ENCODE data around the gene CTNNA3.
"Not testable (repeated sequence)": the region's sequence is repeated elsewhere in the genome, so short reads cannot be mapped to it uniquely, and the experiment has no call there.

Gene CTNNA3

DNA sequence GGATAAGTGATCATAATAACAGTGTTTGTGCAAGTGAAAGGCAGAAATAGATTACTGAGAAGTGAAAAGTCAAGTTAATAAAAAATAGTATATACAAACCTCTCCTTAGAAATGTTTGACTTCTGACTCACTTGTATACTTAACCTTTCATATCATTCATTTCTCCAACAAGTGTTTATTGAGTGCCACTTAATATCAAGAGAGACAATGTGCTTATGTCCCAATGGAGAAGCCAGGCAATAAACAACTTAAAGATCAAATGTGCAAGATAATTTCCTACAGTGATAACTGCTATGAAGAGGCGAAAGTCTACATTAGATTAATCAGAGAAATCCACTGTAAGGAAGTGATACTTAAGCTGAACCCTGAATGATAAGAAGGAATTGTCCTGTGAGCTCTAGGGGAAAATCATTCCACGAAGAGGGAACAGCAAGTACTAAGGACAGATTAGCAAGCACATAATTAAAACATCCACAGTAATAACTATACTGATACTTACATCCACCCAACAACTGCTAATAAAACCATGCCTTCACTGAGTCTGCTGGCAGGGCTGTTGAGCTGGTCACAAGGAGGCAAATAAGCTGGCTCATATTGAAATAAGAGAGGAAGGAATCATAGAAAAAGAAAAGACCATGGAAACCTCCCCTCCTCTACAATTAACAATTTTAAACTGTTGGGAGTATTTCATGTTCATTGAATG, 203.5 kb downstream of the CTNNA3 start:
- DNase-seq: no peak

DNA sequence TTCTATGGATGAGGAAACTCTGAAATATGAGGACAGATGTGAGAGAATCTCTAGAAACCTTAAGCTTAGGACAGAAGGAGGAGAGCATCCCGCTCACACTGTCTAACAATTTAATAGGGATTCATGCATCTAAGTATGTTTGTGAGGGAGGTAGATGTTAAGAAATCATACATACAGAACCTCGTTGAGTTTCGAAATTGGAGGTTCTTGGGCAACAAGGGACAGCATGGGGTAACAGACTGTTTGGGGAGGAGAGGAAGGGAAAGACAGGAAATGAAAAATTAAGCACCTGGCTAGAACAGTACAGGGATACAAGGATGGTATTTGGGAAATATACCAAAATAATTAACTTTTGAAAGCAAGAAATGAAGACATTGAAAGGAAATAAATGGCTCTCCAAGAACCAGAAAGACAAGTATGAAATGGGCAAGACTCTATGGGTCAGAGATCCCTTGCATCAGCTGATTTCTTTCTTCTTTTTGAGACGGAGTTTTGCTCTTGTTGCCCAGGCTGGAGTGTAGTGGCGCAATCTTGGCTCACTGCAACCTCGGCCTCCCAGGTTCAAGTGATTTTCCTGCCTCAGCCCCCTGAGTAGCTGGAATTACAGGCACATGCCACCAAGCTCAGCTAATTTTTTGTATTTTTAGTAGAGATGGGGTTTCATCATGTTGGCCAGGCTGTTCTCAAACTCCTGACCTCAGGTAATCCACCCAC, 207.9 kb downstream of the CTNNA3 start:
- DNase-seq: no peak

- DNase-seq: no peak
Measured at GRCh38 chr10:67487199-67487598, 208.8 kb downstream of the CTNNA3 start.

DNA sequence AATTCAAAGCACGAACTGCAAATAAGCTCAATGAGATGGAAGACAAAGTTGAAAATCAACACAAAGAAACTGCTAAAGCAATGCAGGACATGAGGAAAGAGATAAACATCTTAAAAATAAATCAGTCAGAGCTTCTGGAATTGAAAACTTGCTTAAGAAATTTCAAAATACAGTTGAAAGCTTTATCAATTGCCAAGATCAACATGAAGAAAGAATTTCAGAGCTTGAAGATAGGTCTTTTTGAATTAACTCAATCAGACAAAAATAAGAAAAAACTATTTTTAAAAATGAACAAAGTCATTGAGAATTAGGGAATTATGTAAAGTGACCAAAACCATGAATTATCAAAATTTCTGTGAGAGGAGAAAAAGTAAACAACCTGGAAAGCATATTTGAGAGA, 218.1 kb downstream of the CTNNA3 start:
- no peak for DNase-seq

- DNase-seq: no peak
Measured at GRCh38 chr10:67476201-67476600, 219.8 kb downstream of the CTNNA3 start.

DNA sequence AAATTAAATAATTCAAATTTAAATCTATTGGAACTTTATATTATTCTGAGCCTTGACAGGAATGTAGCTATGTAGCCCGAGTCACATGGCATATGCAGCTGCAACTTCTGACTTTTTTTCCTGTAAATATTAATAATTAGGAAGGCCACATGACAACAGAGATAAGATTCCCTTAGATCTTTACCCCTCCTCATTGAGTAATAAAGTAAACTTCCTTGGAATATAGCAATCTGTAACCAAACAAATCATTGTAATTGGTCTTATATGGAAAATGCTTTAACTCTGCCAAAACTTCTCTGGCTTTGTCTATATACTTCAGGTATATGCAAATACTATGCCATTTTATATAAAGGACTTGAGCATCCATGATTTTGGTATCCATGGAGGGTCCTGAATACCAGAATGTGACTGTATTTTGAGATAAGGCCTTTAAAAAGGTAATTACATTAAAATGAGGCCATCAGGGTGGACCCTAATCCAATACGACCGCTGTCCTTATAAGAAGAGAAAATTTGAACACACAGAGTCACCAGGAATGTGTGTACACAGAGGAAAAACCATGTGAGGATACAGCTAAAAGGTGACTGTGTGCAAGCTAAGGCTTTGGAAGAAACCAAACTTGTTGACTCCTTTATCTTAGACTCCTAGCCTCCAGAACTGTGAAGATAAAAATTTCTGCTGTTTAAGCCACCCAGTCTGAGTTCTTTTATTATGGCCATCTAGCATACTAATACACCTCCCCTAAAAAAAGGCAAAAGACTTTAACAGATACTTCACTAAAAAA, 222.0 kb downstream of the CTNNA3 start:
- no peak for DNase-seq

GRCh38 chr10:67471022-67471421, 225.0 kb downstream of the CTNNA3 start:
- DNase-seq: no peak

DNA sequence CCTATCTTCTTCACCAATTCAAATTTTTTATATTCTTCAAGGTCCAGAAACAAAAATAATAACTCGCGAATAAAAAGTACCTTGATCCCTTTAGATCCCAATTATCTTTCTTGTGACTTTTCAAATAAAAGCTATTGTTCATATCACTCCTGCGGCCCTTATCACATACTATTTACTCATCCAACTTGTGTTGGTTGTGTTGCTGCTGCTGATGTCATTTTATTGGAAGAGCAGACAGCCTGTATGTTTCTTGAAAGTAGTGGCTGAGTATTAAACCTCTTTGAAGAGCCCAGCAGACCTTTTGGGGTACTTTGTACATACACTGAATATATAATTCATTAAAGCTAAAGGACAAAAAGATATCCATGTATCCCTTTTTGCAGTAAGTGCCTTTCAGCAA, 231.7 kb downstream of the CTNNA3 start:
- no peak for DNase-seq

DNA sequence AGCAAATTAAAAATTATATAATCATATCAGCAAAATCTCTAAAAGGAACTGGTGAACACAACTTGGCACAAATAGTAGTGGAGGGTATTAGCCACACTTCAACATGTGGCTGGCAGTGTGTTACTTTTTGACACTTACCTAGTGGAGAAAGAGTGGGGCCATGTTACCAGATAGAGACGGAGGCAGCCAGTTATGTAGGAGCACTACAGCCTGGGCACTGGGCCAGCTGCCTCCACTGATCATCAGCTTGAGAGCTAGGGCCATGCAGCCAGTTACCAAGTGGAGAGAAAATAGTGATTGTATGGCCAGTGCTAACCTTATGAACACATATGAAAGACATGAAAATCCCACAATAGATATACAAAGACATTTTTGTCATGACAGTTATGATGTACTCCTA, 243.1 kb downstream of the CTNNA3 start:
- no peak for DNase-seq

DNA sequence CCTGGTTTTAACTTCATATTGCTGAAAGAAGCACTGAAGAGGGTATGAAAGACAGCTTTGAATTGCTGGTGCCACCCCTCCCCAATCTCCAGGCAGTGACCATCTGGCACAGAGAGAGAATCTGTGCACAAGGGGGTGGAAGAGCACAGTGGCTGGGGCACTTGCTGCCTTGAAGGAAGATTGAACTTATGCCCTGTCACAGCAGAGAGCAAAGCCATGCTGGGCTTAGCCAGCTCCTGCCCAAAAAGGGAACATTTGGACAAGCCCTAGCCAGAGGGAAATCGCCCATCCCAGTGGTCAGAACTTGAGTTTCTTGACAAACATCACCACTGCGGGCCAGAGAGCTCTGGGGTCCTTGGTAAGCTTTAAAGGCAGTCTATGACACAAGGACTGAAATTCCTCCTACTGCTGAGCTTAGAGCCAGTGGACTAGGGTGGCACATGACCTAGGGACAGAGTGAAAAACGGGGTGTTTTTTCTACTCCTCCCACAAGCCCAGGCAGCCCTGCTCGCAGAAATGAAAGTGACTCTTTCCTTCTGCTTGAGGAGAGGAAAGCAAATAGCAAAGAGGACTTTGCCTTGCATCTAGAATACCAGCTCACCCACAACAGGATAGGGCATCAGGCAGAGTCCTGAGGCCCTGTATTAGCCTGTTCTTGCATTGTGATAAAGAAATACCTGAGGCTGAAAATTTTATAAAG, 257.2 kb downstream of the CTNNA3 start:
- DNase-seq: no peak

GRCh38 chr10:67433276-67433675, 262.7 kb downstream of the CTNNA3 start:
- no peak for DNase-seq

- no peak for DNase-seq
Measured at GRCh38 chr10:67402620-67403019, 293.4 kb downstream of the CTNNA3 start.

DNA sequence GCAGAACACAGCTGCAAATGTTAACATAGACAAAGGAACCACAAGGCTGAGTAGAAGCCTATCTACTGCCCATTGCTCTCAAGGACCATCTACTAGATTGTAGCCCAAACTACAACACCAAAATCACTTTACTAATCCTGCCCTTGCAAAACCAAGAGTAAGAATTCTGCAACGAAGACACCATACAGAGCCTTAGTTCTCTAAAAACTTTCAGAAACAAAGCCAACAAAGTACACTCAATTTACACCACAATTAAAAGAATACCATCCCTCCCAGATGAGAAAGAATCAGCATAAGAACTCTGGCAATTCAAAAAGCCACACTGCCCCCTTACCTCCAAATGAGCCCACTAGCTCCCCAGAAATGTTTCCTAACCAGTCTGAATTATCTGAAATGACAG, 294.3 kb downstream of the CTNNA3 start:
- no peak for DNase-seq

DNA sequence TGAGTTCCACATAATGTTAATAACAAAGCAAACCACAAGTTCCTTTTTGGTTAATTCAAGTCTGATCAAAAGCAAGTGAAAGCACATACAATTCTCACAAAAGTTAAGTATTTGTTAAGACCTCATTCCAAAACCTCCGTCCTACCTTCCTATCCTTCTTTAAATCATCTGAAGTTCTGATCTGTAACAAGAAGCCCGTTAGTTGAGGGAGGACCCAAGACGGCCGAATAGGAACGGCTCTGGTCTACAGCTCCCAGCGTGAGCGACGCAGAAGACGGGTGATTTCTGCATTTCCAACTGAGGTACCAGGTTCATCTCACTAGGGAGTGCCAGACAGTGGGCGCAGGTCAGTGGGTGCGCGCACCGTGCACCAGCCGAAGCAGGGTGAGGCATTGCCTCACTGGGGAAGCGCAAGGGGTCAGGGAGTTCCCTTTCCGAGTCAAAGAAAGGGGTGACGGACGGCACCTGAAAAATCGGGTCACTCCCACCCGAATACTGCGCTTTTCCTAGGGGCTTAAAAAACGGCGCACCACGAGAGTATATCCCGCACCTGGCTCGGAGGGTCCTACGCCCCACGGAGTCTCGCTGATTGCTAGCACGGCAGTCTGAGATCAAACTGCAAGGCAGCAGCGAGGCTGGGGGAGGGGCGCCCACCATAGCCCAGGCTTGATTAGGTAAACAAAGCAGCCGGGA, 309.0 kb downstream of the CTNNA3 start:
- not testable (repeated sequence) for DNase-seq

DNA sequence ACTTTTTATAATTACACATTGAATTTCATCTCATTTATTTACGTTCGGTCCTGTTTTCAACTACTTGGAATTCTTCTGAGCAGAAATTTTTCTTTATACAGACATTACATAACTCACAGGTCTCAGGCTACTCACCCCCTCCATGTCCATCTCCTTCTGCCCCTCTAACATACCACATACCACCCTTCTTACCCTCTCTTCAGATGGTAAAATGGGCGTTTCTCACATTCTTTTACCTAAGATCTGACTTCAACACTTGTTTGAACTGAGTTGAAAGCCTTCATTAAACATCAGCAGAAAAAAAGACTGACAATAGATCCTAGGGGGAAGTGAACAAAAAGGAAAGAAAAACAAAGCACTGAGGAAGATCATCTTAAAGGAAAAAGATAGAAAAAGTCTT, 309.7 kb downstream of the CTNNA3 start:
- DNase-seq: no peak

- DNase-seq: no peak
Measured at GRCh38 chr10:67385566-67385965, 310.4 kb downstream of the CTNNA3 start.

DNA sequence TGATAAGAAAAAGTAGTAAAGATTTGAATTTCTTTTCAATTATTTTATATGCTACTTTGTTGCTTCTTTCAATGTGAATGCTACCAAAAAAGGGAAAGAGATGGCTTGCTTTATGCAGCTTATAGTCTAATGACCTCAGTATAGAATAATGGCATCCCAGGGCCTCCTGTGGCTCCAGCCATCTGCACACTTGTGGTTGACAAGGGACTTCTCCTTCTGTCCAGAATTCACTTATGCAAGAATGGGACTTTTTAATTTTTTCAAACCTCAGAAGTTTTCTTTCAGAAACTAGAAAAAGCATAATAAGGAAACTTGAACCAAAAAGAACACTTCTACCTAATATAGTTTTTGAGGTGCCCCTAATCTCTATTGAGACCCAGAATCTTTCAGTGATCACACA, 310.9 kb downstream of the CTNNA3 start:
- no peak for DNase-seq

GRCh38 chr10:67331121-67331910, 364.7 kb downstream of the CTNNA3 start:
- no peak for DNase-seq

GRCh38 chr10:67327626-67328535, 368.1 kb downstream of the CTNNA3 start:
- DNase-seq: no peak

DNA sequence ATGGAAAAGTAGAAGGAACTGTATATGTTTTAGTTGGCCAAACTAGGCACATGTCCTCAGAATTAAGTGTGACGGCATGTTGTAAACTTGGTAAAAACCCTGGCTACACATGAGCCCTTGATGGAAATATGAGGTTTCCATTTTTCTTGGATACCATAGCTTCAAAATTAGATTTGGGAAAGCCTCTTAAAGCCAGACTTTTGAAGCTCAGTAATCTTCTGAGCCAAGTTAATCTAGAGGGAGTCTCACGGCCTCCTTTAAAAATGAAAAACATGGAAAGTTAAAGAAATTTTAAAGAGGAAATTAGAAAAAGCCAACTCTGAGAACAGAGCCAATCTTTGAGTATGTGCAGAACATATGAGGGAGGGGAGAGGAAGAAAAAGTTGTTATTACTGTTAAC, 376.0 kb downstream of the CTNNA3 start:
- DNase-seq: no peak

GRCh38 chr10:67308912-67309311, 387.1 kb downstream of the CTNNA3 start:
- no peak for DNase-seq
